ENCODE data around the gene RASEF.
"Not testable (repeated sequence)": the region's sequence is repeated elsewhere in the genome, so short reads cannot be mapped to it uniquely, and the experiment has no call there.

The RASEF gene

DNA sequence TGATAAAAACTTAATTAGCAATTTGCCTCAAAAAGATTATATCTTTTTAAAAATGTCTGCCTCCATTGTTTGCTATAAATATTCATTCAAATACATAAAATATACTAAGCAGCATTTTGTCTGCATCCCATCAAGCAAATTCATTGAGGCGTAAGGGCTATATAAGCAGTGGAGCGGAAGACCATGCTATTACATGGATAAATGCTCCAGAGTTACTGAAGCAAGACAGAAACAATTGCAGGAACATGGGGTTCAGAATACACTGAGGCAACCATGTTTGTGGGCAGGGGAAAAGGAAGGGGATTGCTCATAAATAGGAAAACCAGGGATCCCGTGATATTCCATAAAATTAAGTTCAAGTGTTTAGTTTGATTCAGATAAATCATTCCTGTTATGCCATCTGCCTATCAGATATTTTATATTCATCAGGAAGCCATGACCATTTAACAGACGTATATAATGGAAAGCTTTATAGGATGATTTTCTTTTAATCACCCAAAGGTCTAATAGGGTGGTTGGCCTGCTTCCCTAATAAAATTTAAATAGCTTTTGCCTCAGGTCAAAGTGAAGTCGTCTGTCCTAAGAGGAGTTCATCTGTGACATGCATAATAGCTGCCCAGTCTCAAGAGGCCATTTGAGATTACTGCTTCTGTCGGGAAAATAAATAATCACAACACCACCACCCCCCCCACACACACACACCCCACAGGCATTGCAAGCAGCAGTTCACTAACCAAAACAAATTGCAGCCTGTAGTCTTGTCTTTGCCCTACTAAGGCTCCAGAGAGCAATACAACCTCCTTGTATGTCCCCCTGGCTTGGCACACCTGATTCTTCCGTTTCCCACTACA is 105.2 kb downstream of the RASEF start:
- no peak overlapping the region for H3K4me3 ChIP-seq (ENCODE audit: low read depth, low read length)
- TF ChIP-seq, protein P1, sequence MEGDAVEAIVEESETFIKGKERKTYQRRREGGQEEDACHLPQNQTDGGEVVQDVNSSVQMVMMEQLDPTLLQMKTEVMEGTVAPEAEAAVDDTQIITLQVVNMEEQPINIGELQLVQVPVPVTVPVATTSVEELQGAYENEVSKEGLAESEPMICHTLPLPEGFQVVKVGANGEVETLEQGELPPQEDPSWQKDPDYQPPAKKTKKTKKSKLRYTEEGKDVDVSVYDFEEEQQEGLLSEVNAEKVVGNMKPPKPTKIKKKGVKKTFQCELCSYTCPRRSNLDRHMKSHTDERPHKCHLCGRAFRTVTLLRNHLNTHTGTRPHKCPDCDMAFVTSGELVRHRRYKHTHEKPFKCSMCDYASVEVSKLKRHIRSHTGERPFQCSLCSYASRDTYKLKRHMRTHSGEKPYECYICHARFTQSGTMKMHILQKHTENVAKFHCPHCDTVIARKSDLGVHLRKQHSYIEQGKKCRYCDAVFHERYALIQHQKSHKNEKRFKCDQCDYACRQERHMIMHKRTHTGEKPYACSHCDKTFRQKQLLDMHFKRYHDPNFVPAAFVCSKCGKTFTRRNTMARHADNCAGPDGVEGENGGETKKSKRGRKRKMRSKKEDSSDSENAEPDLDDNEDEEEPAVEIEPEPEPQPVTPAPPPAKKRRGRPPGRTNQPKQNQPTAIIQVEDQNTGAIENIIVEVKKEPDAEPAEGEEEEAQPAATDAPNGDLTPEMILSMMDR (conservative IDR thresholded peaks at IDR 0.05; ENCODE audit: low read depth, low read length), result no peak
- DNase-seq (ENCODE audit: low read depth), result no peak

DNA sequence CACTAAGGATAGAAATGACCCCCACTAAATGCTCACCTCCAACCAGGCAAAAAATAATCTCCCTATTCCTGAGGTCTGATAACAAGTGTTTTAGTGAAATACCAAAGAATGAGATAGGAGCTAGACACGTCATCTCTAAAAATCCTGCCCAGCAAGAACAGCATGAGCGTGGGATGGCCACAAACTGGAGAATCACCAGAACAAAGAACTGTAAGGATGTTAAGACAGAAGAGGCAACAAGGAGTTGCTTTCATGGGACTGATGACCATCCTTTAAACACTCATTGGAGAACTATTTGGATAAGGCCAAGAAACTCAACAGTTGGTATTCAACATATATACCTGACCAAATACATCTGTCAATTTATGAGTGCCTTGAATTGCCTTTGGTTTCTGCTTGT is 113.7 kb downstream of the RASEF start:
- TF ChIP-seq, protein P1 (conservative IDR thresholded peaks at IDR 0.05; ENCODE audit: low read depth, low read length), result no peak
- H3K4me3 ChIP-seq (ENCODE audit: low read depth, low read length), result no peak overlapping the region
- DNase-seq (ENCODE audit: low read depth), result no peak

DNA sequence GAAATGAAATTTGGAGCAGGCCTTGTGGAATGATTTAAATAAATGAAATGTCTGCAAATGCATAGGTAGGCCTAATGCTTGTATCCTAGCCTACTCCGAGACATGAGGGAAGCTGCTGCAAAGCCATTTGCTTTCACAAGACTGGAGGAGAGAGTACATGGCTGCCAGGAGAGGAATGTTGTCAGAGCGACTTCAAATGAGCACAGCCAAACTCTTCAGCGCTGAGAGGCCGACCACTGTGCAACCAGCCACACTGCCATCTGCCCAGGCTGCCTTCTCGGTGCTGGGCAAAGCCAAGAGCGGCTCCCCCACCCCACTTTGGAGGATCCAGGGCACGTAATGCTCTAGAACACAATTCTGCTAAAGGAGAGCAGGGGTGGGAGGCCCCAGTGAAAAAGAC is 122.6 kb downstream of the RASEF start:
- TF ChIP-seq, protein P1 (conservative IDR thresholded peaks at IDR 0.05; ENCODE audit: low read depth, low read length), result no peak
- no peak overlapping the region for H3K4me3 ChIP-seq (ENCODE audit: low read depth, low read length)
- DNase-seq (ENCODE audit: low read depth), result no peak

DNA sequence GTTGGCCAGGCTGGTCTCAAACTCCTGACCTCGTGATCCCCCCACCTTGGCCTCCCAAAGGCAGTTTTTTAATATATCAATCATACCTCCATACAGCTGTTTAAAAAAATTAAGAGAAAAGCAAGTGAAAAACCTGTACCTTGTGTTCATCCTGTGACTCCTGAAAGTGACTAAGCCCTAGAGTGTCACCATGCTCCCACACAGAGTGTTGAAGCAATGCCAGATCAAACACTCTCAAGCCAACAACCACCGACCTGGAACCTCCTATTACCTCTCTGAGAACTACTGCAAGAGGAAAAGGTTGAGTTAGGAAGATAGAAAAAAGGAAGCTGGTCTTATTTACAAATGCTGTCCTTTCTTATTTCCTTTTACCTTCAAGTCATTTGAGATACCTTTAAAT is 123.5 kb downstream of the RASEF start:
- no peak for DNase-seq (ENCODE audit: low read depth)
- TF ChIP-seq, protein P1 (conservative IDR thresholded peaks at IDR 0.05; ENCODE audit: low read depth, low read length), result no peak
- H3K4me3 ChIP-seq (ENCODE audit: low read depth, low read length), result no peak overlapping the region

GRCh38 chr9:82938426-82939218 is 124.3 kb downstream of the RASEF start:
- H3K4me3 ChIP-seq (ENCODE audit: low read depth, low read length), result no peak overlapping the region
- TF ChIP-seq, protein P1 (conservative IDR thresholded peaks at IDR 0.05; ENCODE audit: low read depth, low read length), result no peak
- DNase-seq (ENCODE audit: low read depth), result no peak

DNA sequence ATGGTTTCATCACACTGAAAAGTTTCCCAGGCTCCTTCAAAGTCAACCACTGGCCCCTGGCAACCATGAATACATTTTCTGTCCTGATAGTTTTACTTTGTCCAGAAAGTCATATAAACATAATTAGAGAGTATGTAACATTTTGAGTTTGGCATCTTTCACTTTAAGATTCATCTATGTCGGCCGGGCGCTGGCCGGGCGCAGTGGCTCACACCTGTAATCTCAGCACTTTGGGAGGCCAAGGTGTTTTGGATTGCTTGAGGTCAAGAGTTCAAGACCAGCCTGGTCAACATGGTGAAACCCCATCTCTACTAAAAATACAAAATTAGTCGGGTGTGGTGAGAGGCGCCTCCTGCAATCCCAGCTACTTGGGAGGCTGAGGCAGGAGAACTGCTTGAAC is 126.4 kb downstream of the RASEF start:
- DNase-seq (ENCODE audit: low read depth); H3K4me3 ChIP-seq (ENCODE audit: low read depth, low read length): not testable (repeated sequence)

- no peak overlapping the region for H3K4me3 ChIP-seq (ENCODE audit: low read depth, low read length)
- DNase-seq (ENCODE audit: low read depth), result peak; percentile 78
- TF ChIP-seq, protein P1 (conservative IDR thresholded peaks at IDR 0.05; ENCODE audit: low read depth, low read length), result no peak
Observed at GRCh38 chr9:82934949-82935348, 128.0 kb downstream of the RASEF start.

- not testable (repeated sequence) for H3K4me3 ChIP-seq (ENCODE audit: low read depth, low read length); DNase-seq (ENCODE audit: low read depth)
Observed at GRCh38 chr9:82934025-82934424, 128.9 kb downstream of the RASEF start.

Measured in choroid plexus epithelial cell (primary cell).